Stimulated activated CD4-positive, alpha-beta T cell treated with anti-CD3 and anti-CD28 coated beads, Interleukin-1b, Interleukin-23, amount 100 ng/mL, for 1 hour (primary cell): ENCODE data around the gene CREB5.
"Not testable (repeated sequence)": the region's sequence is repeated elsewhere in the genome, so short reads cannot be mapped to it uniquely, and the experiment has no call there.

Experiments
- DNase-seq, 2 donors: peaks; one replicate each; pipeline ENCODE4 v3.0.0-alpha.2; 2020; ENCODE audit warnings: low read depth in 2 of 2

CREB5 gene

DNA sequence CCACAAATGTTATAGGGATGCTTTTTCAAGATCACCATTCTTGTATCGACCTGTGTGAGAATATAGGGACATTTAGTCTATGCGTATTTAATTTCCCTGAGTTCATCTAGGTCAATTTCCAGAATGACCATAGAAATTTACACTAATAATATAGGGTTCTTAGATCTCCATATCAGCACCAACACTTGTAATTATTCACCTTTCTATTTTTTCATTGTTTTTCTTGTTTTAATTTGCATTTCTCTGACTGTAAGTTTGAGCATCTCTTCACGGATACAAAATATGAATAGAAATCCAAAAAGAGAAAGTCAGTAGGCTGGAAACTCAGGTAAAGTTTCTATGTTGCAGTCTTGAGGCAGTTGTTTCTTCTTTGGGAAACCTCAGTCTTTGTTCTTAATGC is 134.8 kb downstream of the CREB5 start:
- no peak for DNase-seq

- no peak for DNase-seq
Measured at GRCh38 chr7:28548416-28548815, 136.1 kb downstream of the CREB5 start.

DNA sequence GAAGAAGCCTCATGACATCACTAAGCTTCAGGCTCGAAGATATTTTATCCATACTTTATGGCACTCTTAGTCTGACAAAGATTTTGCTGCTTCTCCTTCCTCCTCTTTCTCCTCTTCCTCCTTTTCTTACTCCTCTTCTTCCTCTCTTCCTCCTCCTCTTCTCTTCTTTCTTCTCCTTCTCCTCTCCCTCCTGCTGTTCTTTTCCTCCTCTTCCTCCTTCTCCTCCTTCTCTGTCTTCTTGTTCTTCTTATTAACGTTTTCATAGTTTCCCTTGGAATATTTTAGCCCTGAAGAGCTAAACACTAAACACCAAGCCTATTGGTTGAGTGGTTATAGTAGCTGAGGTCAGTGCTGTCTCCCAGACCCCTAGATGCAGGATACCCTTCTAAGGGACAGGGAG is 137.7 kb downstream of the CREB5 start:
- DNase-seq: no peak

DNA sequence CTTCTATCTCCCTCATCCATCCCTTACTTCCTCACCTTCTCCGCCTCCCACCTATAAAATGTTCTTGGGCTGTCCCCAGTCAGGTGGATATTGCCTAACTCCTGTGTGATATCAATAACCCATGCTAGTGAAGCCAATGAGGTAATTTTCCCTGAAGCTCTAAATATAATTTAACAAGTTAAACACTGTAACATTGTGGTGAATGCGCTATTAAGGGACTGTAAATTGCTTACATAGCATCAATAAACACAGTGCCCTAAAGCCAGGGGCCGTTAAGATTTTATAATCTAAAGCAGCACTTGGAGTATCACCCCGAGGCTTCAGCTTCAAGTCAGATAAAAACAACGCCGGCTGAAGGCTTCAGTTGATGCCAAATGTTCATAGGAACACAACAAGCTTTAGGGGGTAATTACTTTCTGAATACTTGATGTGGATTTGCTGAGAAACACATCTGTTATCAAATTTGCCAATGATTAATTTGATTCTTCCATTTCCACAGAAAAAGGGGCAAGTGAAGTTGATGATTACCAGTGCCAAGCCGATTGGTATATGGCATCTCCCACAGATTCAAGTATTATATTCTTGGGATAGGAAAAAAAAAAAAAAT is 138.4 kb downstream of the CREB5 start:
- DNase-seq: no peak

DNA sequence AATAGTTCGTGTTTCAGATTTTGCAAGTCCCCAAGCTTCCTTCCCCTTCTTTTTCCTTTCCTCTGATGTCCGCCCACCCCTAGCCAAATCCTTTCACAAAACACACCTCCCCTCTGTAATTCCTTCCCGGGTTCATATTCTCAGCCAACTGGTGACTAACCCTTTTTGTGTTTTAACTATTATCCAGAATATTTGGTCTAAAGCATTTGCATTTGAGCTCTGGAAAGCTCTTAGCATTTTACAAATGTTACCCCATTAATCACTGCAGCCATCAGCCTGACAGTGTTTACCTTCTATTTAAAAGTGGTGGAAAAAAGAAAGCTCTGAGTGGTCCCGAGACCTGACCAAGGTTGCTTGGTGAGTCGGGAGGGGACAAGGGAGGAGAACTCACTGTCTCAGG is 139.0 kb downstream of the CREB5 start:
- no peak for DNase-seq

DNA sequence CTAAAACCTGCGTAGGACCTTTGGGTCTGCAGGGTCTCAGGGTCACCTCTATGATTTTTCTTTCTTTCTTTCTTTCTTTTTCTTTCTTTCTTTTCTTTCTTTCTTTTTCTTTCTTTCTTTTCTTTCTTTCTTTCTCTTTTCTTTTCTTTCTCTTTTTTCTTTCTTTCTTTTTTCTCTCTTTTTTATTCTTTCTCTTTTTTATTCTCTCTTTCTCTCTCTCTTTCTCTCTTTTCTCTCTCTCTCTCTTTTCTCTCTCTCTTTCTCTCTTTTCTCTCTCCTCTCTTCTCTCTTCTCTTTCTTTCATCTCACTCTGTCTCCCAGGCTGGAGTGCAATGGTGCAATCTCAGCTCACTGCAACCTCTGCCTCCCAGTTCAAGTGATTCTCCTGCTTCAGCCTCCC is 139.4 kb downstream of the CREB5 start:
- DNase-seq: not testable (repeated sequence)

DNA sequence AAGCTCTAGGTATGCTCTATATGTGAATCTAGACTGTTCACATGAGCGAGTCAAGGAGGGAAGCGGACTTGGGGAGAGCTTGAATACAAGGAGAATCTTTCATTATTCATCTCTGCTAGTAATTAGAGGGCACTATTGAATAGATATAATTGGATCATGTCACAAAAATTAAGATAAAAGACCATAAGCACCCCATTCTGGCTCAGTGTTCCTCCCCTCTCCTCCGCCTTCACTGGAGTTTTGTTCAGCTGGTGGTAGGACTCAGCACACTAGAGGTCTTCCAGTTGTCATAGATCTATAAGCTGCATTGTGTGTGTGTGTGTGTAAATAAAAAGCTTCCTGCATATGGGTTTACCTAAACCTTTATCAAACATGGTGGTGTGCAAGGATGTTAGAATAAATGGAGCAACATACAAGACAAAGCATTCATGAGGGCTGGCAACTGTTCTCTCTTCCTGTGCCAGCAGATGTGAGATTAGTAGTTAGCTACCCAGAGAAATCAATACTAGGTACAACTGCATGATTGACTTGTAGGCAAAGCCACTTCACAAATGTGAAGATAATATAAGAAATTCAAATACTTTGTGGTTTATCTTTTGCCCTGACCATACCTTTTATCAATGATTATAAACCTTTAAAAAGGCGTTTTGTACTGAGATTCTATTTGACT is 142.6 kb downstream of the CREB5 start:
- DNase-seq: no peak

GRCh38 chr7:28556025-28556424 is 143.7 kb downstream of the CREB5 start:
- no peak for DNase-seq

GRCh38 chr7:28556671-28557070 is 144.4 kb downstream of the CREB5 start:
- DNase-seq: no peak

- DNase-seq: no peak
Measured at GRCh38 chr7:28558236-28558635, 145.9 kb downstream of the CREB5 start.

DNA sequence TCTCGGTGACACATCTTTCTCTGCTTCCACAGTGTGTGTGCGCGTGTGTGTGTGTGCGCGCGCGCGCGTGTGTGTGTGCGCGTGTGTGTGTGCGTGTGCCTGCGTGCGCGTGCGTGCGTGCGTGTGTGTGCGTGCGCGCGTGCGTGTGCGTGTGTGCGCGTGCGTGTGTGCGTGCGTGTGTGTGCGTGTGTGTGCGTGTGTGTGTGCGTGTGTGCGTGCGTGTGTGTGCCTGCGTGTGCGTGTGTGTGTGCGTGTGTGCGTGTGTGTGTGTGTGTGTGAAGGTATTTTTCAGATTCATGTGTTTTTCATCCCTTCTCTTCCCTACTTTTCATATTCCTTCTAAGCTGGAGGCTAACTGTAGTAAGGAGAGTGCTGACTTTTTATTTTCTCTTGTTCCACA is 148.4 kb downstream of the CREB5 start:
- no peak for DNase-seq

DNA sequence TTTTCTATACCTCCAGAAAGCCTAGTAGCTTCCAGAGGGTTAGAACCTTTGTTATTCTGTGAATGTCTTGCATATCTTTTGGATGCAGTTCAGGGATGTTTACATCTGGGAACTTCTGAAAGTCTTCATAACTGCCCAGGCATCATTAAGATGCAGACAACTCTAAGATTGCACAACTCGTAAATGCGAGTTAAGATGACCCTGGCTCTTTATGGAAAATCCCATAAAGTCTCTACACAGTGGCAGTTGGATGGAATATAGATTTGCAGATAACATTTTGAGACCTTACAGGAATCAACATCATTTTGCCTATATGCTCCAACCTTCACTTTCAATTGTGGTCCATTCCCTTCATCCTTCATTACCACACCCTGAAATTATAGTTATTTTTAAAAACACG is 151.7 kb downstream of the CREB5 start:
- no peak for DNase-seq

DNA sequence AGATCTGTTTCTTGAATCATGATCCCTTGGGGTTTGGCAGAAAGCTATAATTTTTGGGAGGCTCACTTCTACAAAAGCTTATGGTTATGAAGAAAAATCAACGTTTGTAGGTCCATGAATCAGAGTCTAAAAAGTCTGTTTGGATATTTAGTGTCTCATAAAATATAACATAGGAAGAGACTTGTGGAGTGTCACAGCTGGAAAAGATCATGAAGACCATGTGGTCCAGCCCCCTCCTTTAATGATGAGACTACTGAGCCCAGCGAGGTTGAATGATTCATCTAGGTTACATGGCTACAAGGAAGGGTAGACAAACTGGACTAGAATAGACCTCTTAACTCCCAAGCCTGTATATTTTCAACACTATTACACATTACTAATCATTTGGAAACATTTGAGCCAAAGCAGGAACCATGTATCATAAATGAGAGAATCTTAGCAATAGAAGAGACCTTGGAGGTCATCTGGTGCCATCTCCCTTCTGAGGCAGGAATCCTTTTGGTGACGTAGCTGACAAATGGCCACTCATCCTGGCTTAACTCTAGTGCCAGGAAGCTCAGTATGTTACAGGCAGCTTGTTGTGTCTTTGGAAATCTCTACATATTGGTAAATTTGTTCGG is 152.5 kb downstream of the CREB5 start:
- no peak for DNase-seq

- no peak for DNase-seq
Measured at GRCh38 chr7:28565980-28566379, 153.7 kb downstream of the CREB5 start.

- no peak for DNase-seq
Measured at GRCh38 chr7:28570113-28570969, 158.0 kb downstream of the CREB5 start.

- DNase-seq: no peak
Measured at GRCh38 chr7:28570970-28571288, 158.6 kb downstream of the CREB5 start.

DNA sequence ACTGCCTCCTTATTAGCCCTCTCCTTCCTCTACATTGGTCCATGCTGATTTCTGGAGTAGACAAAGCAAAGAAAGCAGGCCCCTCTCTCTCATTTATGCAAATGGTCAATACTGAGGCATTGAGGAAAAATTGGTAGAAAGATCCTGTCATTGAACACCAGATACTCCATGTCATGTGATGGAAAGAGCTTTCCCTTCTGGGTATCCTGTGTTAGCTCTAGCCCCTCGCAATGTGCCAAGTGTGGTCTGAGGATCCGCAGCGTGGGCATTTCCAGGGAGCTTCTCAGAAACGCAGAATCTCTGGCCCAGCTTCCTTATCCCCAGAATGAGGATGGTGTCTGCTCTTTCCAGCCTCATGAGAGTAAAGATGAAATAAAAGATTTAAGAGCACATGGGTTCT is 159.1 kb downstream of the CREB5 start:
- DNase-seq: no peak

DNA sequence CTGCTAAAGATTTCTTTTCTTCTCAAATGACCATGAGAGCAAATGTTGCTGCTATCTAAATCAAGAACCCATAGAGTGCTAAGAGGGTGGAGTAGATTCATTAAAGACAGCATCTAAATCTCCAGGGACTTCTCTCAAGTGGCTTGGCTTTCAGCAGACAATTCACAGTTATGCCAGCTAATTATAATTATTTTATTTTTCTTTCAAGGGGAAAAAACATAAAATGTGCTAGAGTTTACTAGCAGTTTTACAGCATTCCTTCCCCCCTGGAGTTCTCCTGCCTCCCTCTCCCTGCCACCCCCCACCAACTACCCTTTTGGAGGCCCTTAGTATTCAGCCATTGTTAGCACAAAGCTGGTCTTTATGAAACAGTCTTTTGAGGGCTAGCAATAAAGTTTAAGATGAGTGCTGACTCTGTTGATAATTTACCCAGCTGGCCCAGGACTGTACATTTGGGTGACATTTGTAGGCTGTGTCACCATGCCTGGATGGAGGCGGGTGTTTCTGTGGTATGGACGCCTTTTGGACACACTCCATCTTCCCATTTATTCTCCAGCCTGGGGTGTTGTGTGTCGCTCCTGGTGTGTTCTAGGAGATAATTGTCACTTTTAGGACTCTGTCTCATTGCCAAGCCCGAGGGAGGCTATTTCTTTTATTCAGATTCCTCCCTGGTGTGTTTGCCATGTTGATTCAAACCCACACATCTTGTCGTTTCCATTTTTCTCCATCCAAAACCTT is 160.2 kb downstream of the CREB5 start:
- DNase-seq: no peak

GRCh38 chr7:28573059-28573553 is 160.8 kb downstream of the CREB5 start:
- no peak for DNase-seq

DNA sequence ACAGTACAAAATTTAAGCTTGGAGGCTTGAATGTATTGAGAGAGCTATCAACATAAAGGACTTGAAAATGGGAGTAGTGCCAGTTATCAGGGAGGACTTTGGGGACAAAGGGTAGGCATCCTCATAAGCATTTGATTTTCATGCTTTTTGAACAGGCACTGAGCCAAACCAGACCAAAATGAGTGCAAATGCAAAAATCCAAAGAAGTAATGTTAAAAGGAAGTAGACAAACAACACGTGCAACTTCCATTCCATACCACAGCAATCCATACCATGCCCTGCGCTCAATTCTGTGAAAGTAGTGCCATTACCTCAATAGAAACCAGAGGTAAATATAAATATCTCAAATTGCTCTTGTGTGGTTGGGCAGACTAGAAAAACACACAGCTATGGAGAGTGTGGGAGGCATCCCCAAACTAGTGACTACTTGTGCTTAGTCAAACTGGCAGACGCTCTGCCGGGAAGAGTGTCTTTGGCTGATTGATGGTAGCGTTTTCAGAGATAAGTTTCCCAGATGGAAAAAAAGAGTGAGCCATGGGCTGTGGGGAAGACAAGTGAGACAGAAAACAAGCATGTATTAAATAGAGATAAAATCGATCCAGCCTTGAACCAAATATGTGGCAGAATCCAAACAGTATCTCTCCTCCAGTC is 161.5 kb downstream of the CREB5 start:
- DNase-seq: no peak

DNA sequence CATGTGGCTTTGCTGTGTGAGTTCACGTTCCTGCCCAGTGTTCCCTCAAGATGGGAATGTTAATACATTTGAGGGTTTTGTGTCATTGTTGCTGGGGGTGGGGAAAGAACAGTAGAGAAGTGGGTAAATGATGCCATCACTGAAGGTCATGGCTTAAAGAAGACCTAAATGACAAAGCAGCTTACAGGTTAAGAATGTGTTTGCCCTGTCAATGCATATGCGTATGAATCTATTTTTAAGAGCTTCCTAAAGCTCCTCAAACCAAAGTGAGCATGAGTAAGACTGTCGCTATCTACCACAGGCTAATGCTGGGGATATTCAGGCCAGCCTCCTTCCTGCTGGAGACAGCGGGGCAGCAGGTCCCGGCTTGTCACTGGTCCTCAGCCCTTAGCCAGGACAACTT is 162.9 kb downstream of the CREB5 start:
- DNase-seq: no peak
